GM11168 (cell line): ENCODE measurements around the gene AKAP13.

Experiments
- in situ Hi-C: fragments of 300-500 bp; cut with MboI; formaldehyde crosslinking; loops from one replicate; pipeline ENCODE4 v1.12.0; 2022; ENCODE audit warnings: low sequenced_read_pairs; ENCODE audit not compliant: unreplicated experiment

The AKAP13 gene

GRCh38 chr15:85673326-85673725, 292.9 kb downstream of the AKAP13 start:
- in situ Hi-C loops: no loop called here

GRCh38 chr15:85676342-85677098, 296.1 kb downstream of the AKAP13 start:
- in situ Hi-C loops: no loop called here

GRCh38 chr15:85679231-85679630, 298.8 kb downstream of the AKAP13 start:
- in situ Hi-C loops: no loop called here

GRCh38 chr15:85681386-85681785, 301.0 kb downstream of the AKAP13 start:
- in situ Hi-C loops: no loop called here

GRCh38 chr15:85684174-85684710, 303.8 kb downstream of the AKAP13 start:
- in situ Hi-C loops: no loop called here

GRCh38 chr15:85685356-85685755, 305.0 kb downstream of the AKAP13 start:
- in situ Hi-C loops: no loop called here

GRCh38 chr15:85687329-85687728, 306.9 kb downstream of the AKAP13 start:
- in situ Hi-C loops: no loop called here

GRCh38 chr15:85688711-85689110, 308.3 kb downstream of the AKAP13 start:
- in situ Hi-C loops: no loop called here

GRCh38 chr15:85689729-85690128, 309.3 kb downstream of the AKAP13 start:
- in situ Hi-C loops: no loop called here

GRCh38 chr15:85690561-85691231, 310.3 kb downstream of the AKAP13 start:
- in situ Hi-C loops: no loop called here

GRCh38 chr15:85691350-85692240, 311.2 kb downstream of the AKAP13 start:
- in situ Hi-C loops: no loop called here

GRCh38 chr15:85692321-85692720, 311.9 kb downstream of the AKAP13 start:
- in situ Hi-C loops: no loop called here

GRCh38 chr15:85692873-85693272, 312.5 kb downstream of the AKAP13 start:
- in situ Hi-C loops: no loop called here

- in situ Hi-C loops: no loop called here
These were observed 312.9 kb downstream of the AKAP13 start for GRCh38 chr15:85693277-85693676.

GRCh38 chr15:85694091-85694490, 313.7 kb downstream of the AKAP13 start:
- in situ Hi-C loops: no loop called here

GRCh38 chr15:85700767-85701166, 320.4 kb downstream of the AKAP13 start:
- in situ Hi-C loops: no loop called here

- in situ Hi-C loops: no loop called here
These were observed 322.1 kb downstream of the AKAP13 start for GRCh38 chr15:85702321-85703101.

- in situ Hi-C loops: no loop called here
These were observed 323.7 kb downstream of the AKAP13 start for GRCh38 chr15:85704066-85704465.

- in situ Hi-C loops: no loop called here
These were observed 324.5 kb downstream of the AKAP13 start for GRCh38 chr15:85704720-85705429.
